ENCODE data around the gene OST4.

Gene OST4

GRCh38 chr2:27023740-27024139 lies 47.7 kb downstream of the OST4 start:
- no peak for DNase-seq

GRCh38 chr2:27021253-27022049 lies 50.0 kb downstream of the OST4 start:
- no peak for DNase-seq

Data from NCI-H345 (cell line).